ENCODE results near the gene TSC2. TPM values are rescaled to one million over a fixed set of nuclear protein-coding genes. Genes with fewer than 3 reads are reported as not detected.

TSC2 gene
- polyA plus RNA-seq, 1 donor (not counting 4 experiments of a cell fraction or from before 2014, with no cell fraction given) = 22.6 TPM

- no peaks in the 10 kb centered on the region for H3K36me3 ChIP-seq (ENCODE audit: control insufficient read depth in 2 of 2, extremely low read depth in 1 of 2, insufficient read depth in 2 of 2, low read length in 2 of 2)
- H3K9me3 ChIP-seq (ENCODE audit: control insufficient read depth, low read depth, low read length) = no peaks in the 10 kb centered on the region
- H3K4me2 ChIP-seq (ENCODE audit: control insufficient read depth, extremely low read depth, insufficient read depth, low read depth, low read length) = no peak overlapping the region
- no peaks in the 10 kb centered on the region for H3K9me1 ChIP-seq (ENCODE audit: control insufficient read depth, extremely low read depth, insufficient read depth, low read length)
- H3K9ac ChIP-seq (ENCODE audit: control insufficient read depth, extremely low read depth, insufficient read depth, low read length) = no peak overlapping the region
- no peaks in the 10 kb centered on the region for H3K27me3 ChIP-seq (ENCODE audit: control insufficient read depth, extremely low read depth, insufficient read depth, low read length)
- no peak for DNase-seq (ENCODE audit: low read depth, low spot score)
- H4K20me1 ChIP-seq (ENCODE audit: control insufficient read depth, extremely low read depth, insufficient read depth, low read length) = no peaks in the 10 kb centered on the region
- FAIRE-seq = no peak
- no peak overlapping the region for H2AFZ ChIP-seq (ENCODE audit: control insufficient read depth, low read length)
- no peak for TF ChIP-seq EZH2 (IDR thresholded peaks at IDR 0.05; ENCODE audit: low read length)
- TF ChIP-seq, protein P1, sequence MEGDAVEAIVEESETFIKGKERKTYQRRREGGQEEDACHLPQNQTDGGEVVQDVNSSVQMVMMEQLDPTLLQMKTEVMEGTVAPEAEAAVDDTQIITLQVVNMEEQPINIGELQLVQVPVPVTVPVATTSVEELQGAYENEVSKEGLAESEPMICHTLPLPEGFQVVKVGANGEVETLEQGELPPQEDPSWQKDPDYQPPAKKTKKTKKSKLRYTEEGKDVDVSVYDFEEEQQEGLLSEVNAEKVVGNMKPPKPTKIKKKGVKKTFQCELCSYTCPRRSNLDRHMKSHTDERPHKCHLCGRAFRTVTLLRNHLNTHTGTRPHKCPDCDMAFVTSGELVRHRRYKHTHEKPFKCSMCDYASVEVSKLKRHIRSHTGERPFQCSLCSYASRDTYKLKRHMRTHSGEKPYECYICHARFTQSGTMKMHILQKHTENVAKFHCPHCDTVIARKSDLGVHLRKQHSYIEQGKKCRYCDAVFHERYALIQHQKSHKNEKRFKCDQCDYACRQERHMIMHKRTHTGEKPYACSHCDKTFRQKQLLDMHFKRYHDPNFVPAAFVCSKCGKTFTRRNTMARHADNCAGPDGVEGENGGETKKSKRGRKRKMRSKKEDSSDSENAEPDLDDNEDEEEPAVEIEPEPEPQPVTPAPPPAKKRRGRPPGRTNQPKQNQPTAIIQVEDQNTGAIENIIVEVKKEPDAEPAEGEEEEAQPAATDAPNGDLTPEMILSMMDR (optimal IDR thresholded peaks at IDR 0.05 in 1 of 3, IDR thresholded peaks at IDR 0.05 in 1 of 3, conservative IDR thresholded peaks at IDR 0.05 in 1 of 3; ENCODE audit: extremely low read depth in 1 of 3, insufficient read depth in 2 of 3, low read length in 3 of 3) = no peak
- H3K27ac ChIP-seq (ENCODE audit: control insufficient read depth, insufficient read depth, low read length) = no peak overlapping the region
- no peak overlapping the region for H3K4me3 ChIP-seq (ENCODE audit: control insufficient read depth in 2 of 3, extremely low read depth in 1 of 3, insufficient read depth in 2 of 3, low read depth in 1 of 3, low read length in 3 of 3)
- peaks cover 12% of the 10 kb centered on the region for H3K79me2 ChIP-seq (ENCODE audit: control insufficient read depth, insufficient read depth, low read length)
- peaks cover 12% of the 10 kb centered on the region for H3K4me1 ChIP-seq (ENCODE audit: control insufficient read depth, extremely low read depth, insufficient read depth, low read length)
- dilution Hi-C loops (cut with MboI; ENCODE audit: extremely low pct_ligation_motif_present, low sequenced_read_pairs) = no loop called here
These were observed 3.2 kb upstream of the TSC2 start for GRCh38 chr16:2044541-2044940.

DNA sequence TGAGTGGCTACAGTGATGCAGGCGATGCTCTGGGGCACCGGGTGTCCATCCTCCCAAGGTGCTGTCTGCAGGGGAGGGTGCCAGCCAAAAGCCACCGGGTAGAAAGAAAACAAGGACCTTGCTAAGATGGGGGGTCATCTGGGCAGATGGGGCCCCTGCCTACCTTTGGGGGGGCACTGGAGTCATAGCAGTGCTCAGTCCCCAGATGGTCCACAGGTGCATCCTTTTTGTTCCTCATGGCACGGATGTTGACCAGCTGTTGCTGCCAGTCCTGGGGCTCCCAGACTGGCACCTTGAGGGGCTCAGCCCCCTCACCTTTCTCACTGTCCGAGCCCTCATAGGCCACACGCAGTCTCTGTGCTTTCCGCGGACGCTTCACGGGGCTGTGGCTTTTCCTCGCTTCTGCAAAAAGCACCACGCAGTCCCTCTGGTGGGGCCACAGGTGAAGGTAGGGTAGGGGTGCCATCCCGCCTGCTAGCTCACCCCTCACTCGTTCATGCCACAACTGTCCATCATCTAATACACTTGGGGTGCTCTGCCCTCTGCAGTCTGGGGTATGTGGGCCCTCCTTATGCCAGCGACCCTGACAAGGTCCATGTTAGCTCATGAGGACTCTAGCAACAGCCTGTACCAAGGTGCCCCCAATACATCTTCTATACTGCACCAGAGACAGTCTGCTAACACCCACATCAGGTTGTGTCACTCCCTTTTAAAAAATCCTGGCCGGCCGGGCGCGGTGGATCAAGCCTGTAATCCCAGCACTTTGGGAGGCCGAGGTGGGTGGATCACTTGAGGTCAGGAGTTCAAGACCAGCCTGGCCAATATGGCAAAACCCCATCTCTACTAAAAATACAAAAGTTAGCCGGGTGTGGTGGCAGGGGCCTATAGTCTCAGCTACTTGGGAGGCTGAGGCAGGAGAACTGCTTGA, 1.6 kb upstream of the TSC2 start:
- dilution Hi-C loops (cut with MboI; ENCODE audit: extremely low pct_ligation_motif_present, low sequenced_read_pairs) = no loop called here
- no peaks in the 10 kb centered on the region for H3K9me1 ChIP-seq (ENCODE audit: control insufficient read depth, extremely low read depth, insufficient read depth, low read length)
- H3K79me2 ChIP-seq (ENCODE audit: control insufficient read depth, insufficient read depth, low read length) = peaks cover 12% of the 10 kb centered on the region
- peak overlapping the region; percentile 96 for H3K4me2 ChIP-seq (ENCODE audit: control insufficient read depth, extremely low read depth, insufficient read depth, low read depth, low read length)
- peaks cover 0 to 1% of the 10 kb centered on the region in 2 experiments for H3K36me3 ChIP-seq (ENCODE audit: control insufficient read depth in 2 of 2, extremely low read depth in 1 of 2, insufficient read depth in 2 of 2, low read length in 2 of 2)
- TF ChIP-seq, protein P1 (optimal IDR thresholded peaks at IDR 0.05 in 1 of 3, IDR thresholded peaks at IDR 0.05 in 1 of 3, conservative IDR thresholded peaks at IDR 0.05 in 1 of 3; ENCODE audit: extremely low read depth in 1 of 3, insufficient read depth in 2 of 3, low read length in 3 of 3) = no peak
- no peak for TF ChIP-seq EZH2 (IDR thresholded peaks at IDR 0.05; ENCODE audit: low read length)
- no peak overlapping the region for H3K9ac ChIP-seq (ENCODE audit: control insufficient read depth, extremely low read depth, insufficient read depth, low read length)
- H3K27ac ChIP-seq (ENCODE audit: control insufficient read depth, insufficient read depth, low read length) = no peak overlapping the region
- H4K20me1 ChIP-seq (ENCODE audit: control insufficient read depth, extremely low read depth, insufficient read depth, low read length) = no peaks in the 10 kb centered on the region
- no peak overlapping the region for H3K4me3 ChIP-seq (ENCODE audit: control insufficient read depth in 2 of 3, extremely low read depth in 1 of 3, insufficient read depth in 2 of 3, low read depth in 1 of 3, low read length in 3 of 3)
- no peak overlapping the region for H2AFZ ChIP-seq (ENCODE audit: control insufficient read depth, low read length)
- DNase-seq (ENCODE audit: low read depth, low spot score) (no peak), FAIRE-seq (no peak)
- H3K9me3 ChIP-seq (ENCODE audit: control insufficient read depth, low read depth, low read length) = no peaks in the 10 kb centered on the region
- peaks cover 12% of the 10 kb centered on the region for H3K4me1 ChIP-seq (ENCODE audit: control insufficient read depth, extremely low read depth, insufficient read depth, low read length)
- no peaks in the 10 kb centered on the region for H3K27me3 ChIP-seq (ENCODE audit: control insufficient read depth, extremely low read depth, insufficient read depth, low read length)

Measured in keratinocyte (primary cell).